ENCODE data around the gene POLDIP2.
A peak's percentile ranks its signal among the peaks of the same experiment; 100 is the strongest.
"Not testable (repeated sequence)": the region's sequence is repeated elsewhere in the genome, so short reads cannot be mapped to it uniquely, and the experiment has no call there.

POLDIP2 gene

DNA sequence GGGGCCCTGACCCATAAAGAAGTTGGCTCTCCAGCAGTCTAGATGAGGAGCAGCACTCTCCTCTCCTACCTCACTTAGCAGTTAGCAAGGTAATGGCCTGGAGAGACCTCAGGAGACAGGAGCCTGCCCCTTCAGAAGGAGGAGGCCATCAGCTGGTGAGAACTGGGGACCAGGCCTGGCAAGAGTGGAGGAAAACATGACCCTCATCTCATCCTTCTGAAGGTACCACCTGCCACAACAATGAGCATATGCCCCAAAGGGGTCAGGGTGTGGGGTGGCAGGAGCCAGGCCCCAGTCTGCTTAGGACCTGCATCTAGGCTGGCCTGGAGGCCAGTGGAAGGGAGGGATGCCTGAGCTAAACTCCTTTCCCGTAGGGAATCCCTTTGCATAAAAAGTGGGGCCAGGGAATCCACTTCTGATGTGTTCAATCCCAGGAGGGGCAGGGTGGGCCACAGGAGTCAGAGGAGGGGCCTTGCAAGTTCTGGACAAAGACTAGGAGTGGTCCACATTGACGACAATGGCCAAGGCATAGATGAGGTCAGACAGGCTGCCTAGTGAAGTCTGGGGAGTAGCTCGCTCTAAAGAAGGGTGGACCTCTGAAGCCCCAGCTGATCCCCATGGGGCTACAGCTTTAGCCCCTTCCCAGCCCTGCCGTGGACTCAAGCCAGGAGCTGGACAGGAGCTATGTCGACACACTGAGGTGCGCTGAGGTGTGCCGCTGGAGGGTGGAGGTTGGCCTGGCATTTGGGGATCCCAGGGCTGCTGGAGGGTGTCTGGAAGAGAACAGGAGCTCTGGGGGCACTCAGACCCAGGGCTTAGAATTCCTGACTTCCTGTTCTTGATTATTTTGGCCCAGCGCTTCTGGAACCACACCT, 6.7 kb upstream of the POLDIP2 start:
- DNase-seq = no peak

DNA sequence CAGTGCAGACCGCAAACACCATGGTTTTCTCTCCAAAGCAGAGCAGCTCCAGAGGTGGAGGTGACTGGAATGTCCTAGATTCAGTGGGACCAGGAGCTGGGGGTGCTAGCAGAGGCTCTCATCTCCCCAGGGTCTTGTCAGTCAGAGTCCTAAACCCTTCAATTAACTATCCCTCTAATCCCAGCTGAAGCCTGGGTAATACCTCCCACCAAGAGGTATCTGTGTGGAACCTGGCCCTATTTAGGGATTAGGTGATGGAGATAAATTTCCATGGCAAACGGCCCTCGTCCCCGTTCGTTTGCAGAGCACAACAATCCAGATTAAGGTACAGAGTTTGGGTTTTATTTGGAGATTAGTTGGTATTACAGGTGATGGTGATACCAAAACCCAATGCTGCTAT, 5.9 kb upstream of the POLDIP2 start:
- no peak for DNase-seq

DNA sequence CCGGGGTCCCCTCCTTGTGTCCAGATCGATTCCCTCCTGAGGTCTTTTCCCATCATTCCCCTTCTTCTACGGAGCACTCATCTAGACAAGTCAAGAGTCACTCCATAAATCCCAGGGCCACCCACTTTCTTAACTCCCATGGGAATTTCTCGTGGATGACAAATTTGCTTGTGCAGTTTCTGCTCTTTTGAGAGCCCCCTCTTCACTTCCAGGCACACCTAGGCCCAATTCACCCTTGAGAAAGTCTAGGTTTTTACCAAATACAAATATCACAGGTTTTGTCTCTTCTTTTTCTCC, 522 bp upstream of the POLDIP2 start:
- no peak for DNase-seq

DNA sequence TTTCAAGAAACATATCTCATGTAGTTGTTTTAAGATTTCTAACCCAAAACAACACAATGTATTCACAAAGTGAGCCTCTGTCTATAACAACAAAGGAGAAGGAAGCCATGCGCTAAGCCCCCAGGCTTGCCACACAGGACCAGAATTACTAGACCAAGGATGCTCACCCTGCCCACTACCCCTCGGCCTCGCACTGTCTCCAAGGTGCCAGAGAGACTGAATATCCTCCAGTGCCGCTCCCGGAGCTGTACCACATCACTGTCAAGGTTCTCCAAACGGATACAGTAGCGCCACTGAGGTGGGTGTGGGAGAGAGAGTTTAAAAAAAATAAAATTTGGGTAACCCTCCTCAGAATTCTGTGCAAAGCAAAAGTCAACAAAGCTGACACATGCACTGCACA, 7.1 kb downstream of the POLDIP2 start:
- no peak for DNase-seq

GRCh38 chr17:28348979-28349378, 8.3 kb downstream of the POLDIP2 start:
- no peak for DNase-seq

GRCh38 chr17:28347261-28347891, 10.0 kb downstream of the POLDIP2 start:
- no peak for DNase-seq

DNA sequence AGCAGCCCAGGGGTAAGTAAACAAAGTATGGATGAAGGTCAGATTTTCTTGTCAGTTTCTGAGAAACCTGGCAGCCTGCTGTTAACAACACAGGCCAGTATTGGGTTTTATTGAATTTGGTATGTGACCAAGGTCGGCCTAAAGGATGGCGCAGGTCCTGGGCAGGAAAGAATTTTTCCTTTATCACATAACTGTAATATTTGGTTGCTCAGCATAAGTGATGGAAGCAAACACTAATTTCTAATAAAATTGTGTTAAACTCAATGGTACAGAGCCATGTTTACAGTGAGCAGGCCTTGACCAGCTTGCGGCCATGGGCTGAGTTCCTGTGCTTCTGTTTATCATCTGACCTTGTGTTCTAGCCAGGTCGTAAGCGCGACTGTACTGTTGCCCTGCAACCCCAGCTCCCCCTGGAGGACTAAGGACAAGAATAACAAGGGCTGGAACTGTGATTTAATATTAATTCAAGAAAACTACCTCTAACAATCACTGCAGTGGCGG, 10.5 kb downstream of the POLDIP2 start:
- no peak for DNase-seq

DNA sequence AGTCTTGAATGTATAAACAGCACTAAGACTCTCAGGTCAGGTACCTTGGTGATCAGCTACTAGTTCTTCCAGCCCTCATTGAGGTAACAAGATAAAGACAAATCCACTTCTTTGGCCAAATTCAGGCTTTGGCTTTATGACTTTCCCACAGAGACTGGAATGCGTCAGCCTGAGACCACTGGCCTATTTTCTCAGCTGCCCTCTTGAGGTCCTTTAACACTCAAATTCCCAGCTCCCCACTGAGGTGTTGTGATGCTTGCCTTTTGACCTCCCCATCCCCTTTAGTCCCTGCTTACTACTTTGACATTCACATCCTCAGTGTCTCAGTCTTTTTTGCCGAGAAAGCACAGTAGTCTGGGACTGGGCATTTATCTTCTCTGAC, 11.1 kb downstream of the POLDIP2 start:
- no peak for DNase-seq

GRCh38 chr17:28345419-28346198, 11.7 kb downstream of the POLDIP2 start:
- DNase-seq = peak in 1 of 2 experiments; percentile 13

DNA sequence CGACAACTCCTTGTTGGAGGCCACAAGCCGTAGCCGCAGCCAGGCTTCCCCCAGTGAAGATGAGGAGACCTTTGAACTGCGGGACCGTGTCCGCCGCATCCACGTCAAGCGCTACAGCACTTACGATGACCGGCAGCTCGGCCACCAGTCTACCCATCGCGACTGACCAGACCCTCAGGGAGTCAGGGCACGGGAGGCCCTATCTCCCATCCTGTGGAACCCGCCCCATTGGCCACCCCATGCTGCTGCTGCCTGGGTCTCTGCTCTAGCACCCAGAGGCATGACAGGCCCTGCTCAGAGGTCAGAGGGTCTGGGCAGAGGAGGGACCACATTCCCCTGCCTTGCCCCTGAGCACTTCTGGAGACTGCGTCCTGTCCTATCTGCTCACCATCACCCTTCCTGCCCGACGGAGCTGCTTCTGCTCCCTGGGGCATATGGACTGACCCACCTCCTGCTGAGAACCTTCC, 12.9 kb downstream of the POLDIP2 start:
- DNase-seq = no peak

- peak in 1 of 2 experiments; percentile 44 for DNase-seq
Observed at GRCh38 chr17:28344011-28344410, 13.3 kb downstream of the POLDIP2 start.

DNA sequence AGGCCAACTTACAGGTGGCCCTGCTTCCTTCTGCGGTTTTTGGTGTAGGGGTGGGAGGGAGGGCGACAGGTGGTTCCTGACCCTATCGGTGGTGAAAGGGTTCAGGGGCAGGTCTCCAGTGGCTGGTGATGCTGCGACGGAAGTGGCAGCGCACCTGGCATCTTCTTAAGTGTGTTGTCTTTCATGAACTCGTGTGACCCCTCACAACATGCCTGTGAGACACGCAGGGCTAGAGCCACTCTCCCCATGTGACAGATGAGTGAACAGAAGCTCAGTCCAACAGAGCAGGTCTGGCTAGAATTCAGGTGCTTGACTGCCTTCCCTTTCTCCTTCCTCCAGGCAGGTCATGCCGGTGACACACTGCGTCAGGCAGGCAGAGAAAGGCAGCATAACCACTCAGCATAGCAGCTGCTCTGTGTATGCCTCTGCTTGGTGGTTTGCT, 13.8 kb downstream of the POLDIP2 start:
- DNase-seq = no peak

DNA sequence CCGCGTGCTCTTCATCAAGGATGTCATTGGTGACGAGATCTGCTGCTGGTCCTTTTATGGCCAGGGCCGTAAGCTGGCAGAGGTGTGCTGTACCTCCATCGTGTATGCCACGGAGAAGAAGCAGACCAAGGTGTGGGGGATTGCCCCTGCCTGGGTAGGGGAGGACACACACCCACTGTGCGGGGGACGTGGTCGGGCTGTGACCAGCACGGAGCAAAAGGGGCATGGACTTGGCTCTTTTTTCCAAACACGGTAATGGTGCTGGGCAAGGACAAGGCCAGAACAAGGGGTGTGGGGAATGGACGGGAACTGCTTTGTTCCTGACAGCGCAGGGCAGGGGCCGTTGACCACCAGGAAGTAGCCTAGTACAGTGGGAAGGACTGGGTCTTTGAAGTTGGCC, 15.0 kb downstream of the POLDIP2 start:
- DNase-seq = no peak

- no peak for DNase-seq
Observed at GRCh38 chr17:28341516-28341915, 15.8 kb downstream of the POLDIP2 start.

- no peak for DNase-seq
Observed at GRCh38 chr17:28340374-28340773, 17.0 kb downstream of the POLDIP2 start.

DNA sequence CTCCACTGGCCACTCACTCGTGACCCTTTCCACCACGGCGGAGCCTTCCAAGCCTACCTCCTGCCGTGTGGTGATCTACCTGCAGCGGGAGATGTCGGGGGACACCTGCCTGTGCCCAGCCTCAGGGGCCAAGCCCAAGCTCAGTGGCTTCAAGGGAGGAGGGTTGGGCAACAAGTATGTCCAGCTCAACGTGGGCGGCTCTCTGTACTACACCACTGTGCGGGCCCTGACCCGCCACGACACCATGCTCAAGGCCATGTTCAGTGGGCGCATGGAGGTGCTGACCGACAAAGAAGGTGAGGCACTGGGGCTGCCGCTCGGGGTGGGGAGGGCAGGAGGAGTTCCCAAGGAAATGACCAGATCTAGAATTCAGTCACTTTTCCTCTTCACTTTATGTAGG, 17.9 kb downstream of the POLDIP2 start:
- DNase-seq = no peak

DNA sequence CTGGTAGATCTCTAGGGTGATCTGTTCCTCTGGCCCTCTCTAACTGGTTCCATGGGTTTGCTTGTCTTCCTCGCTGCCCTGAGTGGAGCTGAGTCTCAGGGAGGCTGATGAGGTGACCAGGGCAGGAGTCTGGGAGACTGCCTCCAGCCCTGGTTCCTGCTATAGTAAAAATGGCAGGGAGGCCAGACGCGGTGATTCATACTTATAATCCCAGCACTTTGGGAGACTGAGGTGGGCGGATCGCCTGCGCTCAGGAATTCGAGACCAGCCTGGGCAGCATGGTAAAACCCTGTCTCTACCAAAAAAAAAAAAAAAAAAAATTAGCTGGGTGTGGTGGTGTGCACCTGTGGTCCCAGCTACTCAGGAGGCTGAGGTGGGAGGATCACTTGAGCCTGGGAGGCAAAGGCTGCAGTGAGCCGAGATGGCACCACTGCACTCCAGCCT, 18.5 kb downstream of the POLDIP2 start:
- not testable (repeated sequence) for DNase-seq

- DNase-seq = no peak
Observed at GRCh38 chr17:28338056-28338768, 19.1 kb downstream of the POLDIP2 start.

DNA sequence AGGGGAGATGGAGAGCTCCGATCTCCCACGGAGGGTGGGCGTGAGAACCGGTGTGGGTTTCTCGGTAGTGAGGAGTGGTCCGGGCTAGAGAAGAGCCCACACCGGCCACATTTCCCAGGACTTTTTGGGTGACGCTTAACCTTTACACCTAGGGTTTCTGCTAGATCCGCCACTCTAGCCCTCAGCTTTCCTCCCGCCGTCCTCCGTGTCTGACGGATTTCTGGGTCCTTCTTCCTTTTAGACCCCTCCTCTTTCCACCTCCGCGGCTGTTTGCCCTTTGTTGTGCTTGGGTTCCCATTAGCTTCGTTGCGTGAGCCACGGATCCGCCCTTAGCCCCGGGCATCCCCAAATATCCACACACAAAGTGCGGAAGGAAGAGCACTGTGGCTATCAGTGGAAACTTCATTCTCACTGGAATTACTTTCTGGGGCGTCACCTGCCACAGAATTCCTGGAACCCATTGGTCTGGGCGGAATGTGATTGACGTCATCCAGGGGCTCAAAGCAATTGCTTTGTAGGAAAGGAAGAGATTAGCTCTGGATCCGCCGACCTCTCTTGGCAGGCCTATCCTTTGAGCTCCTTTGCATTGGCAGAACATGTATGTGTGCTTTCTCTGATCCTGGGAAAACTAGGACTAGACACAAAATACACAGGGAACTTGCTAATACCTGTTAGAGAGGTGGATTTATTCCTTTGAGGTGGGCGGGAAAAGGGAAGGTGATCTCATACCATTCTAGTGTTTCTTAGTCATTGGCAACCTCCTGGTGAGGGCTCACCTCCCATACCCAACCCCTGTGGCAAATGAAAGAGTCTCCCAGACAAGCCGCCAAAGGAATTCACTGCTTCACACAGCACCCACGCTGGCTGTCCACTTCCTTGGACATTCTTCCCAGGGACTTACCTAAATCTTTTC, 21.1 kb downstream of the POLDIP2 start:
- DNase-seq = no peak

DNA sequence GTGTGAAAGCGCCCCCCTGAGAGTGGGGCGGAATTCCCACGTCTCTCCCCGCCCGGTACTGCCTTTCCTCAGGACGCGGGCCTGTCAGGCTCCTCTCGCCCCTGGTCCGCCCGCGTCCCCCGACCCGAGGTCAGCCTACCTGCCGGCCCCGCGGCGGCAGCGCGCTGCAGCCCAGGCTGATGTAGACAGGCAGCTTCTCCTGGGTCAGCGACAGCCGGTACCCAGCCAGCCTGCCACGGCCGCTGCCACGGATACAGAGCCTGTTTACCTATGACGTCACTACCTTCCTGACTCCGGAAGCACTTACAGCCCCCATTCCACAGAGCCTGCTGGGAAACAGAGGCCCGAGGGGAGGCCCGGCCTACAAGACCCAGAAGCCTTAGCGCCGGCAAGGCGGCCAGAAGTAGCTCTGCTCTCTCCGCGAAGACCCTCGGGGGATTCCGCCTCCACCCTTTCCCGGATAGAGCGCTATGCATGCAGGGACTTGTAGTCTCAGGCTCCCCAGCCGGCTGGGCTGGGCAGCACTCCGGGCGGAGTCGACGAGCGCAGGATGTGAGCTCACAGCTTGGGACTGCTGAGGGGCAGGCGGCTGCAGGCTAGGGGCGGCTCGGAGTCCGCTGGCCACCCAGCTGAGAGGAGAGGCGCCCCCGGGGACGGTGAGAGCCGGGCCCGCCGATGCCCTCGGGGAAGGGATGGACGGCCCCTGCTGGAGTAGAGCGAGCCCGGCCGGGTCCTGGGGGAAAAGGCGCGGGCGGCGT, 21.9 kb downstream of the POLDIP2 start, which contains the start of the genes IFT20 and TNFAIP1:
IFT20 (minus strand) TSS at position 272 of the 758 bp plus-strand sequence. CDS start 3,487 bp downstream, outside the sequence.
TNFAIP1 (plus strand) TSS at position 561 of the 758 bp plus-strand sequence. CDS start 3,761 bp downstream, outside the sequence.
- peak; percentile 86 to 98 for DNase-seq
